Stimulated activated naive CD8-positive, alpha-beta T cell treated with anti-CD3 and anti-CD28 coated beads, Interleukin-15, amount 100 ng/mL, for 72 hours (primary cell): ENCODE results near the gene TSPAN31.

Source experiments
- ATAC-seq: fragments of 150-1000 bp; cut with Tn5 transposase; 2 replicates; pipeline ENCODE4 v1.10.0; 2021; ENCODE audit warnings: mild to moderate bottlenecking, moderate library complexity
- DNase-seq, 2 donors: peaks; one replicate each; pipeline ENCODE4 v3.0.0; 2021 to 2022
- H3K27ac Mint-ChIP-seq, 2 donors: one replicate each; pipeline ENCODE4 v1.8.0; 2022; ENCODE audit warnings: mild to moderate bottlenecking in 2 of 2, mixed read lengths in 2 of 2, moderate library complexity in 2 of 2
- H3K27me3 Mint-ChIP-seq: one replicate; pipeline ENCODE4 v1.8.0; 2022; ENCODE audit warnings: mixed read lengths
- H3K4me1 Mint-ChIP-seq: one replicate; pipeline ENCODE4 v1.8.0; 2022; ENCODE audit warnings: mild to moderate bottlenecking, mixed read lengths
- H3K4me3 Mint-ChIP-seq, 2 donors: one replicate each; pipeline ENCODE4 v1.8.0; 2022; ENCODE audit warnings: mild to moderate bottlenecking in 2 of 2, mixed read lengths in 2 of 2, moderate library complexity in 1 of 2
- H3K9me3 Mint-ChIP-seq, 2 donors: one replicate each; pipeline ENCODE4 v1.8.0; 2022; ENCODE audit warnings: mixed read lengths in 2 of 2

TSPAN31 gene

DNA sequence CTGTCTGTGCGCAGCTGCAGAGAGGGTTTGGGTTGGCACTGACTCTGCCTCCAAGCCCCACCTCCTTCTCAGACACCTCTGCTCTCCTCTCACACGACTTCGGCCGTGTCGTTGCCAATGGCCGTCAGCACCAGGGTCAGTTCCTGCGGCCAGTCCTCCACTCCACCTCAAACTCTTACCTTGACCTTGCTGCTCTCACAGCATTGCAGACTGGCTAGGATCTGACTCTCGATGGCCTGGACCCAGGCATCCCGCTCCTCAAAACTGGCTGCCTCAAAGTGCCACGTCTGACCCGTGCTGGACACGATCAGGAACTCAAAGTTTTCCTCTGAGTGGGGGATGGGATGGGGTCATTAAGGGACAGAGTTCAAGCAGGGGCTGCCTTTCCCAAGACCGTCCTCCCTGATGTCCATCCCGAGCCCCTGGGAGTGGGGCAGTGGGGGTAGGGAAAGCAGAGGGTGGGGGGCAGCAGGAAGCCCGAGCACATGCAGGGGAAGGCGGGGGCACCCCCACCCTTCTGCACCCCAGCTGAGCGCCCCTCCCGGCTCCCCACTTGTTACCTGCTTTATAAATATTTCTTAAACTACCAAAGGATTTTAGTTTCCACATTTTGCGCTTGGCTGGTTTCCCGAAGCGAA is 17.0 kb upstream of the TSPAN31 start:
- H3K27ac Mint-ChIP-seq, result peak overlapping the region in 1 of 2 donors; percentile 79
- H3K4me3 Mint-ChIP-seq, result no peak overlapping the region
- ATAC-seq (no peak), DNase-seq (peak in 1 of 2 donors; percentile 8)
- H3K9me3 Mint-ChIP-seq, result no peaks in the 10 kb centered on the region
- H3K4me1 Mint-ChIP-seq, result peaks cover 8% of the 10 kb centered on the region
- no peaks in the 10 kb centered on the region for H3K27me3 Mint-ChIP-seq

DNA sequence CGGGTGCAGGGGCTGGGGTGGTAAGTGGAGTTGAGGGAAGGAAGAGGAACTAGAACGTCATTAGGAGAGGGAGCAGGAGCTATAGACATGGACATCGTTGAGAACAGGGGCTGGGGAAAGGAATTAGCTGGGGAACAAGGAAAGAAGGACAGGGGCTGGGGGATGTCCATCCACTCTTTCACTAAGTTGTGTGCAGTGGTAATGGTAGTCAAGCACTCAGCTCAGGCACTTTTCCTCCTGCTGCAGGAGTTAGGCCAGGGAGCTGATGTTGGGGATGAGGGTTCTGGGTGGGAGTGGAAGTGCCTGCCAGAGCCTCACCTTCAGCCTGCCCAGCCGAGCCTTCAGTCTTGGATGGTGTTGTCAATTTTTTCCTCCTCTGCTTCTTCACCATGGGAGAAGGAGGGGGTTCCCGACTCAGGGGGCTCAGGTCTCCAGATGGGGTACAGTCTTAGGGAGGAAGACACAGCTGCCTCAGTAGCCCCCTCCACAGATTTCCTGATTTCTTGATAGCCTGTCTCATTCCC is 15.5 kb upstream of the TSPAN31 start:
- ATAC-seq (no peak), DNase-seq (peak in 1 of 2 donors; percentile 8)
- H3K9me3 Mint-ChIP-seq, result no peaks in the 10 kb centered on the region
- H3K4me3 Mint-ChIP-seq, result no peak overlapping the region
- H3K27ac Mint-ChIP-seq, result peak overlapping the region; percentile 2 to 79
- H3K27me3 Mint-ChIP-seq, result no peaks in the 10 kb centered on the region
- peaks cover 8% of the 10 kb centered on the region for H3K4me1 Mint-ChIP-seq

DNA sequence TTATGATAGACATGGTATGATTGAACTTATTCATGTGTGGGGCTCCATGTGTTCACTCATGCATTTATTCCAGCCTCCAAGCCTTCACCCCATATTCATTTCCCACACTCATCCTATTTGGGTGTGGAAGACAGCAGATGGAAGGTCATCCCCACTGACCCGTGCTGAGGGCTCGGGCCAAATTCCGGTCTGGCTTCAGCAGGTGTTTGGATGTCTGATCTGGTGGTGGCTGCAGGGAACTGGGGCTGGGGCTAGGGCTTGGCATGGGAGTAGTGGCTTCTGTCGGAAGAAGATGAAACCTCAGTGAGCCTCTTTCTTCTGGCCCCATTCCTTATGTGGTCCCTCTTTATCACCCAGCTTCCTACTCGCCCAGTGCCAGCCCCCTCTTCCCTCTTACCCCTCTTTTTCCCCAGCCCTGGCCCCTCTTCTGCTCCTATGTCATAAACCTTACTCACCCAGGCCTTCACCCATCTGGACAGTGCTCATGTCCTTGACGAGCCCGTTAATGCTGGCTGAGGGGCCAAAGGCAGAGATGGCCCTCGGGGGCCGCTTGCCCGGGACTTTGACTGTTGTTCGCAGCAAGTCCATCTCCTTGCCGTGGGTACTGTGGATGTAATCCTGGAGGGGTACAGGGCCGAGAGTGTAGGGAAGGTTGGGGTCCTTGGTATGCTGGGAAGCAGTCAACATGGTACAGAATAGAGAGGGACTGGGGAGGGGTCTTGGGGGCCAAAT is 14.3 kb upstream of the TSPAN31 start:
- Mint-ChIP-seq H3K27me3 (no peaks in the 10 kb centered on the region), H3K27ac (peak overlapping the region in 1 of 2 donors; percentile 72), H3K9me3 (no peaks in the 10 kb centered on the region), H3K4me1 (peaks cover 14% of the 10 kb centered on the region), H3K4me3 (no peak overlapping the region)
- ATAC-seq (no peak), DNase-seq (no peak)

DNA sequence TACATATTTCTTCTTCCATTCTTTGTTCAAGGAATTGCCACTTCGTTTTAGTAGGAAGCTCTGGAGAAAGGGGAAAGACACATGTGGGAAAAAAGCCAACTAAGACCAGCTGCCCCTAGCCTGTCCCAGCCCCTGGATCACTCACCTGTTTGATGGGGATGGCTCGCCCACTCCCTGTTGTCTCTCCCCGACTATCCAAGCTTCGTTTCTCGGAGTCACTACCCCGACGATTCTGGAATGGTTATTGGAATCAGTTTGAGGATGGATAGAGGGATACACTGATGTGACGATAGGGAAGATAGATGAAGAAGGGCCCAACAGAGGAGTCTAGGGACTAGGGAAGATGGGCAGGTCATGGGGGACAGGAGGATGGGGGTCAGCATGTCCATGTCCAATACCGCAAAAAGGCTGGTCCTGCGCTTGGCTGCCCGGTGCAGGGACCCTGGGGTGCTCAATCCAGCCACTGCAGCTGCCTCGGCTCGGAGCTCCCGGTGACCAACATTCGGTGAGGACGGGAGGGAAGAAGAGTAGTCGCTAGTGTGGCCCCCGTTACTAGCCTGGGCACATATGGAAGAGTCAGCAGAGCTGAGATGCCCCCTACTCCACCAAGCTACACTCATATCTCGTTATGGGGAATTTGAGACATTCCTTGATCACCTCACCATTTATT is 13.3 kb upstream of the TSPAN31 start:
- ATAC-seq (no peak), DNase-seq (no peak)
- H3K4me3 Mint-ChIP-seq, result no peak overlapping the region
- H3K27ac Mint-ChIP-seq, result no peak overlapping the region
- no peaks in the 10 kb centered on the region for H3K27me3 Mint-ChIP-seq
- H3K4me1 Mint-ChIP-seq, result peaks cover 11% of the 10 kb centered on the region
- no peaks in the 10 kb centered on the region for H3K9me3 Mint-ChIP-seq

DNA sequence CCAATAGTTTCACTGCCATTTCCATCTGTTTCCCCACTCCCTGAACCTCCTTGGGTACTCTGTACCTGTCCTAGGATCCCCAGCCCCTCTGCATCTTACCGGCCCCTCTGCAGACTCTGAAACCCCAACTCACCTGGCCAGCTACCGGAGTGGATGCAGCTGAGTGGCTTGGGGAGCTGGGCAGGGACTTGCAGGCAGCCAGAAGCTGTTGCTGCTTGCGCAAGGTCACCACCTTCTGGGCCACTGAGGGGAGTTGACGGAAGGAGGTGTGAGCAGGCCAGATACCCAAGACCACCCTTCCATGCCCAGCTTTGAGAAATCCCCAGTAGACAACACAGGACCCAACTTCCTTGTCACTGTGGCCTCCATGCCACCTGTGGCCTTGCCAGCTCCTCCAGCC is 12.6 kb upstream of the TSPAN31 start:
- Mint-ChIP-seq H3K27ac (no peak overlapping the region), H3K9me3 (no peaks in the 10 kb centered on the region), H3K27me3 (no peaks in the 10 kb centered on the region), H3K4me3 (no peak overlapping the region), H3K4me1 (peaks cover 18% of the 10 kb centered on the region)
- no peak for ATAC-seq
- DNase-seq, result no peak

DNA sequence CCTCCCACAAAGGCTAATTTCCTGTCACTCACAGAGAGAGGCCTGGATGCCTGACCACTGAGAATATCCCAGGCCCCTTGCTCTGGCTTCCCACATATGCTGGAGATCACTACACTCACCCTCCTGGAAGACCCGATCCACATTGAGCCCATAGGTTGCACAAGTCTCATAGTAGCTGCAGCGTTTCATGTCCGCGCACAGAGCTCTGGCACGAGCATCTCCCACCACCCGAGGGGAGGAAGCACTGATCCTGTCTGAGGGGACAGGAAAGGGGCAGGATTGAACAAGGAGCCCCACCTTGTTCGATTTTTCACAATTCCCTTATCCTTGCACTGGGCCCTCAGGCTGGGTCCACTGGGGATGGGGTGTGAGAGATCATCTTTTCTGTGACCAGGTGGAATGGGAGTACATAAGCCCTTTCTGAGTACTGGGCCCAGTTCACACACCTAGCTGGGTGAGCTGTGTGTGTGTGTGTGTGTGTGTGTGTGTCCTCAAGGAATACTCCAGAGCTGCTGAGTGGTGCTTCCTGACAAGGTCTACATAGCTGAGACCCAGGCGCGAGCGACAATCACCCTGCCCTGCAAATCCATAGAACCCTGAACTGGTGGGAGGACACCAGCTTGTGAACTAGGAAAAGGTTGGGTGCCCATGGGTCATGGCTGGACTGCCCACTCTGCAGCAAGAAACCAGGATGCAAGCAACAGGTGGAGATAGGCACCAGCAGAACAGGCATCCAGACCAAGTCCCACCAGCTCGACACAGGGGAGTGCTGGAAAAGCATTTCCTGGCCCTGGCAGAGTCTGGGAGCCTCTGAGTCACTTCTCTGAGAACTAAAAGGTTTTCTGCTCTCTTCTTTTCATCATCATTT is 11.9 kb upstream of the TSPAN31 start:
- no peaks in the 10 kb centered on the region for H3K27me3 Mint-ChIP-seq
- peak overlapping the region; percentile 66 to 71 for H3K27ac Mint-ChIP-seq
- ATAC-seq (no peak), DNase-seq (no peak)
- no peaks in the 10 kb centered on the region for H3K9me3 Mint-ChIP-seq
- peaks cover 18% of the 10 kb centered on the region for H3K4me1 Mint-ChIP-seq
- no peak overlapping the region for H3K4me3 Mint-ChIP-seq

DNA sequence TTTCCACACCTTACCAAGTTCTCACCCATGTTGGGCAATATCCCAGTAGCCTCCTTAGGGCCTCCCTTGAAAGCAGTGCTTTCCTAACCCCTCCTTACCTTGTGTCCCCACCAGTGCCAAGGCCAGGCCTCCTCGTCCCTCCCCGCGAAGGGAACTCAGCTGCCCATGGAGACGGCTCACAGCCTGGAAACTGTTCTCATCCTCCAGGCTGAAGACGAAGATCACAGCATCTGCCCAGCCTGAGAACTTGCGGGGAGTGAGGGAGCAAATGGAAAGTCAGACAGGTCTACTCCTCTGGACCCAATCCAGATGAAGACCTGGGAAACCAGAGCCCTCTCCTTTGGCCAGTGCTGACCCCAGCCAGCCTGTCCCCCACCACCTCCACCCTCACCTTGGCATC is 10.9 kb upstream of the TSPAN31 start:
- no peaks in the 10 kb centered on the region for H3K9me3 Mint-ChIP-seq
- no peak for DNase-seq
- H3K27ac Mint-ChIP-seq, result no peak overlapping the region
- no peak for ATAC-seq
- no peaks in the 10 kb centered on the region for H3K27me3 Mint-ChIP-seq
- peaks cover 20% of the 10 kb centered on the region for H3K4me1 Mint-ChIP-seq
- H3K4me3 Mint-ChIP-seq, result no peak overlapping the region

DNA sequence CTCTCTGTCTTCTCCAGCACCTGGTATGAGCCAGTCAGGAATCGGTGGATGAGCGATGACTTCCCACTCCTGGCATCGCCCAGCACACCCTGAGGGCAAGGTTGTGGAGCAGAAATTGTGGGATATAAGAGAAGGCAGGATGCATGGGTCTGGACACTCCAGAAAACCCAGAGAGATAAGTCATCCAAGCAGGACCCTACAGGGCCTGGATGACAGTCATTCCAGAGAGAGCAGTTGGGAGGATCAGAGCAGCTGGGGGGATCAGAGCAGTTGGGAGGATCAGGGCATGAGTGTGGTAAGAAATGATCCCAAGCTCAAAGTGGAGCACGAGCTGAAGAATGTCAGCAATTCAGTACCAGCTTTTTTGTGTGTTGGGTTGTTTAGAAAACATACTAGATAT is 10.2 kb upstream of the TSPAN31 start:
- H3K27me3 Mint-ChIP-seq, result no peaks in the 10 kb centered on the region
- no peaks in the 10 kb centered on the region for H3K9me3 Mint-ChIP-seq
- DNase-seq (no peak), ATAC-seq (no peak)
- peak overlapping the region in 1 of 2 donors; percentile 4 for H3K27ac Mint-ChIP-seq
- H3K4me3 Mint-ChIP-seq, result no peak overlapping the region
- H3K4me1 Mint-ChIP-seq, result peaks cover 26% of the 10 kb centered on the region

DNA sequence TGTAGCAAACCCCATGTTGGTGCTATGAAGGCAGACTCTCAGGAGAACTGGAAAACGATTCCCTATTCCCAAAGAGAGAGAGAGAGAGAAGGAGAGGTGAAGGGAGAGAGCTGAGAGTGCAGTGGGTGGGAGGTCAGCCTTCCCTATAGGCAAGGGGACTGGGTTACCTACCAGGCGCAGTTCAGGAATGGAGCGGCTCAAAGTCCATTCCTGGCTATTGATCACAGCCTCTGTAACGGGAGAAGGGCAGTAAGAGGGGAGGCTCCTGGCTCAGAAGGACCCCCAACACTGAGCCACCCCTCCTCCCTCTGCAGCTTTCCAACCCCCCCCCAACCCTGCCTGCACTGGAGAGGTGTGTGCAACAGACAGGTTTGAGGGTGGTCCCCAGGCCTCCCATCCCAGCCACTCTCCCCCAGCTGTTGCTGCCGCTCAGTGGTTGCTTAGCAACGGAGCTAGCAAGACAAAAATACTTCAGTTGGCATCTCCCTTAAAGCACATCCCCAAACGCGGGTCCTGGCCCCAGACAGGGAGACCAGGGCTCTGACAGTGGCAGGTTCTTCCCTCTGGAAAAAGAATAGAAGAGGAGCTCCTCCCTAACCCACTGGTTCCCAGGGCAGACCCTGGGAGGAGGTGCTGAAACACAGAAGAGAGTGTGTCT is 9.5 kb upstream of the TSPAN31 start:
- no peak overlapping the region for H3K4me3 Mint-ChIP-seq
- peaks cover 34% of the 10 kb centered on the region for H3K4me1 Mint-ChIP-seq
- H3K27ac Mint-ChIP-seq, result peak overlapping the region in 1 of 2 donors; percentile 44
- H3K9me3 Mint-ChIP-seq, result no peaks in the 10 kb centered on the region
- ATAC-seq (no peak), DNase-seq (no peak)
- no peaks in the 10 kb centered on the region for H3K27me3 Mint-ChIP-seq

DNA sequence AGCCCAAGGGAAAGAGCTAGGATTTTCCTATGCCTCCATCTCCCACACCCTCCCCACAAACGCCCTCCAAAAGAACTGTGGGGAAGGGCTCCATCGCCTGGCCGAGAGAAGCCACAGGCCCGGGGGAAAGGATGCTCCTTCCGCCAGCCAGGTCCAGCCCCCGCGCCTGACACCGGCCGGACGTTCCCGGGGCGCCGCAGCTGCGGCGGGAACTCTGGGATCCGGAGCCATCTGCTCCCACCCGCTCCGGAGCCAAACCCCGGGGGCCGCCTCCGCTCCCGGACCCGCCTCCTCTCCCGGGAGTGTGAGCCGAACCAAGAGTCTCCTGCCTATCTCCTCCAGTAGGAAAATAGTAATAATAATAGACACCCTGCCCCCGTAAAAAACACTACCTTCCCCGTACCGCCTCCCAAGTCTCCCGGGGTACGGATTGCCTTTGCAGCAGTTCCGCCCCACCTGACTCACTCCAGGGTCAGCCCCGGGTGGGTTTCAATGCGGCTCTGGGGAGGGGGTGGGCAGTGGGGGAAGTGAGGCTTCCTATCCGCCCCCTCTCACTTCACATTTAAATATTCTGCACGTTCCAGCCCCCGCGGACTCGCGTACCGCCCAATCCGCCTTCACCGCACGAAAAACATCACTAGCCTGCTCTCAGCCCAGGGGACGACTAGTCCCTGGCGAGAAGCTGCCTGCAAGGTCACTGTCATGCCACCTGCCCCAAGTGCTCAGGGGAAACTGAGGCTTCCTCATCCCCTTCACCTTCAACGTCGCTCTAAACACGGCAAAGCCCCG is 8.7 kb upstream of the TSPAN31 start:
- Mint-ChIP-seq H3K27ac (peak overlapping the region; percentile 72 to 96), H3K27me3 (no peaks in the 10 kb centered on the region), H3K4me1 (peaks cover 42% of the 10 kb centered on the region), H3K9me3 (no peaks in the 10 kb centered on the region), H3K4me3 (no peak overlapping the region)
- DNase-seq, result no peak
- ATAC-seq, result no peak

DNA sequence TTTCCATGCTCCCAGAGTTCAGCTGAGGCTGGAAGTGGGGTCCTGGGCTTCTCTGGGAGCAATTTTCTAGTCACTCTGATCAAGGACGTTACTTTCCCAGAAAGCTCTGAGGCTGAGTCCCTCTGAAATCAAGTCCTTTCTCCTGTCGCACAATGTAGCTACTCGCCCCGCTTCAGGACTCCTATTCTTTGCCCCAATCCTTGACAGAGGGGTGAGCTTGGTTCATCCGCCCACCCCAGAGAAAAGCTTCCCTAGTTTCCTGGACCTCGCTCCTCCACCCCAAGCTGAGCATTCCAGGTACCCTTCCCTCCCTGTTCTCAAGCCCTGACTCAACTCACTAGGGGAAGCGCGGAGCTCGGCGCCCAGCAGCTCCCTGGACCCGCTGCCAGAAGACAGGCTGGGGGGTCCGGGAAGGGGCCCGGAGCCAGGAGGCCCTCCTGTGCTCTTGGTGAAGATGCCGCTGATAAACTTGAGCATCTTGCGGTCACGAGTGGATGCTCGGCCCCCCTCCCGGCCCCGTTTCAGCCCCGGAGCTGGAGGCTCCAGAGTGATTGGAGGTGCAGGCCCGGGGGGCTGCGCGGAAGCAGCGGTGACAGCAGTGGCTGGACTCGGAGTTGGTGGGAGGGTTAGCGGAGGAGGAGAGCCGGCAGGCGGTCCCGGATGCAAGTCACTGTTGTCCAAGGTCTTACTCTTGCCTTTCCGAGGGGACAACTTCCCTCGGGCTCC is 7.9 kb upstream of the TSPAN31 start:
- no peak for DNase-seq
- Mint-ChIP-seq H3K27me3 (no peaks in the 10 kb centered on the region), H3K4me3 (no peak overlapping the region), H3K4me1 (peaks cover 47% of the 10 kb centered on the region), H3K27ac (peak overlapping the region; percentile 72 to 96), H3K9me3 (no peaks in the 10 kb centered on the region)
- no peak for ATAC-seq

DNA sequence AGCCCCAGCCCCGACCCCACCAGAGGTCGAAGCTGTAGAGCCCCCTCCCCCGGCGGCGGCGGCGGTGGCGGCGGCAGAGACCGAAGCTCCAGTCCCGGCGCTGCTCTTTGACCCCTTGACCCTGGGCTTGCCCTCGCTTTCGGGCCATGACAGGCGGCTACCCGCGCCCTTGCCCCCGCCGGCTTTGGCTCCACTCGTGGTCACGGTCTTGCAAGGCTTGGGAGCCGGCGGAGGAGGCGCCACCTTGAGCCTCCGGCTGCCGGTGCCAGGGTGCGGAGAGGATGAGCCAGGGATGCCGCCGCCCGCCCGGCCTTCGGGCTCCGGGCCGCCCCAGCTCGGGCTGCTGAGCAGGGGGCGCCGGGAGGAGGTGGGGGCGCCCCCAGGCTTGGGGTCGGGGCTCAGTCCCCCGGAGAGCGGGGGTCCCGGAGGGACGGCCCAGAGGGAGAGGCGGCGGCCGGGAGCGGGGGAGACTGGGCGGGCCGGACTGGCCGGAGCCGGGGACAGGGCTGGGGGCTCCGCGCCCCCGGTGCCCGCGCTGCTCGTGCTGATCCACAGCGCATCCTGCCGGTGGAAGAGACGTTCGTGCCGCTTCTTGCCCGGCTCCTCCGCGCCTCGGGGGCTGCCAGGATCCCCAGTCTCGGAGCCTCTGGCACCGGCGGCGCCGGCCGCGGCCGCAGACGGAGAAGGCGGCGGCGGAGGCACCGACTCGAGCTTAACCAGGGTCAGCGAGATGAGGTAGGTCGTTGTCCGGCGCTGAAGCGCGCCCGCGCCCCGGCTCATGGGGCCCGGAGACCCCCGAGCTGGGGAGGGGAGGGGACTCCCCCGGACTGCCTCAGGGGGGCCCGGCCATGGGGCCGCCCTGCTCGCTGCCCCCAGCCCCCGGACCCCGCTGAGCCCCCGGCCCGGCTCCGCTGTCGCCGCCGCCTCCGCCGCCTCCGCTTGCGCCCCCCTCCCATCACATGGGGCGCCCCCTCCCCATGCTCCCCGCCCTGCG is 7.1 kb upstream of the TSPAN31 start:
- ATAC-seq, result peak; percentile 30

More for the DNA sequence above, 7.1 kb upstream of the TSPAN31 start:
- H3K9me3 Mint-ChIP-seq, result no peaks in the 10 kb centered on the region
- H3K4me3 Mint-ChIP-seq, result no peak overlapping the region
- H3K27me3 Mint-ChIP-seq, result no peaks in the 10 kb centered on the region
- H3K27ac Mint-ChIP-seq, result no peak overlapping the region
- DNase-seq, result no peak
- H3K4me1 Mint-ChIP-seq, result peaks cover 54% of the 10 kb centered on the region
